H1 (cell line): Measurements from ENCODE around the gene GRM5. TPM values are rescaled to one million over a fixed set of nuclear protein-coding genes. Genes with fewer than 3 reads are reported as not detected.

Experiments
- BRCA1 ChIP-seq: IDR thresholded peaks from 2 replicates; pipeline ENCODE4 v1.6.1; 2012; ENCODE audit warnings: low read depth, low read length, improper control_type of control experiment
- EP300 ChIP-seq, 2 experiments: IDR thresholded peaks; 1 replicate in 1 of 2; 2 replicates in 1 of 2; pipeline ENCODE4 v1.6.1; 2011 to 2012; ENCODE audit warnings: low read depth in 2 of 2, low read length in 2 of 2, mild to moderate bottlenecking in 2 of 2, borderline replicate concordance in 1 of 2, inconsistent platforms in 1 of 2, moderate library complexity in 1 of 2
- GTF2F1 ChIP-seq: IDR thresholded peaks from 2 replicates; pipeline ENCODE4 v1.6.1; 2012; ENCODE audit warnings: low read depth, low read length, improper control_type of control experiment, borderline replicate concordance
- HDAC6 ChIP-seq: IDR thresholded peaks from one replicate; pipeline ENCODE4 v1.7.1; 2012; ENCODE audit warnings: low read depth, mild to moderate bottlenecking, inconsistent platforms, low read length, moderate library complexity
- NRF1 ChIP-seq: IDR thresholded peaks from 2 replicates; pipeline ENCODE4 v1.6.1; 2011; ENCODE audit warnings: mild to moderate bottlenecking, low read depth, low read length, improper control_type of control experiment
- POLR2AphosphoS5 ChIP-seq: IDR thresholded peaks from 2 replicates; pipeline ENCODE4 v1.6.1; 2011; ENCODE audit warnings: low read depth, low read length
- RBBP5 ChIP-seq: IDR thresholded peaks from 2 replicates; pipeline ENCODE4 v1.7.1; 2012; ENCODE audit warnings: low read depth, mild to moderate bottlenecking, inconsistent platforms, low read length, moderate library complexity, borderline replicate concordance
- SRF ChIP-seq: IDR thresholded peaks from 2 replicates; pipeline ENCODE4 v1.6.1; 2011; ENCODE audit warnings: mild to moderate bottlenecking, low read depth, low read length, moderate library complexity
- TBP ChIP-seq: IDR thresholded peaks from 2 replicates; pipeline ENCODE4 v1.6.1; 2011; ENCODE audit warnings: low read depth, low read length, improper control_type of control experiment
- ZNF274 ChIP-seq: IDR thresholded peaks from 2 replicates; pipeline ENCODE4 v1.7.0; 2012; ENCODE audit warnings: low read length, borderline replicate concordance; ENCODE audit errors: extremely low read depth
- polyA plus RNA-seq, 7 experiments: library from polyadenylated mRNA; depleted of rRNA in 3 of 7; stranded (reverse) in 5 of 7; unstranded in 2 of 7; fragments of >200 nt in 5 of 7; fragments of 200-250 nt in 2 of 7; gene quantifications; 1 replicate in 5 of 7; 2 replicates in 1 of 7; 4 replicates in 1 of 7; pipeline versions ENCODE4 v1.2.1 to v1.2.3, GENCODE V29; 2011 to 2013; ENCODE audit warnings: missing spikeins in 2 of 7, mixed read lengths in 2 of 7
- total RNA-seq: library from RNA; stranded (reverse); fragmentation: NEBNext Ultra II Directional; extraction: Animal tissue kit (Norgen Biotek cat#: 25700); gene quantifications from 2 replicates; pipeline ENCODE4 v1.2.1, GENCODE V29; 2021
- TF ChIP-seq, protein P1 (sequence below): IDR thresholded peaks from 2 replicates; pipeline ENCODE4 v1.6.1; 2012; ENCODE audit warnings: inconsistent platforms

The GRM5 gene
- total and polyA plus RNA-seq, 2 of the 8 experiments (the other 6 are each of a cell fraction or from before 2014, with no cell fraction given) = 0.15 to 0.43 TPM

DNA sequence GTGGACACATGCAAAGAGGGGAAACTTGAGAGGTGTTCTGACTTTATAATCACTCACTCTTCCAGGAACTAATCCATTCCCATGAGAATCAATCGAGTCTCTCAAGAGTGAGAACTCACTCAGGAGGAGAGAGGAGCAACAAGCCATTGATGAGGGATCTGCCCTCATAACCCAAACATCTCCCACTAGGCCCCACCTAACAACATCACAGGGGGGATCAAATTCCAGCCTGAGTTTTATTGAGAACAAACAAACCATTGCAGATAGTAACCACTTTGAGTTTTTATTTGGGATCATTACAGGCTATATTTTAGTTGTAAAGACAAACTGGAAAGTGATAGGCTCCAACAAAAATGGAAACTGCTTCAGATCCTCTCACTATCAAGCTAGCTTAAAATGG, 399.4 kb downstream of the GRM5 start (continued):
- TF ChIP-seq POLR2AphosphoS5 (no peak), TBP (no peak), SRF (no peak), EP300 (IDR thresholded peaks at IDR 0.05; ENCODE audit: borderline replicate concordance in 1 of 2, low read depth in 2 of 2, low read length in 2 of 2) (no peak), HDAC6 (no peak), BRCA1 (no peak), GTF2F1 (no peak), NRF1 (no peak), ZNF274 (no peak), RBBP5 (no peak)
- TF ChIP-seq, protein P1, sequence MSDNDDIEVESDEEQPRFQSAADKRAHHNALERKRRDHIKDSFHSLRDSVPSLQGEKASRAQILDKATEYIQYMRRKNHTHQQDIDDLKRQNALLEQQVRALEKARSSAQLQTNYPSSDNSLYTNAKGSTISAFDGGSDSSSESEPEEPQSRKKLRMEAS = no peak
